ENCODE measurements around the gene ZCCHC7. TPM values are rescaled to one million over a fixed set of nuclear protein-coding genes. Genes with fewer than 3 reads are reported as not detected.

Gene ZCCHC7
- total RNA-seq, 4 donors from 2014 or later: 13.8 to 24.6 (median 18.5) TPM

DNA sequence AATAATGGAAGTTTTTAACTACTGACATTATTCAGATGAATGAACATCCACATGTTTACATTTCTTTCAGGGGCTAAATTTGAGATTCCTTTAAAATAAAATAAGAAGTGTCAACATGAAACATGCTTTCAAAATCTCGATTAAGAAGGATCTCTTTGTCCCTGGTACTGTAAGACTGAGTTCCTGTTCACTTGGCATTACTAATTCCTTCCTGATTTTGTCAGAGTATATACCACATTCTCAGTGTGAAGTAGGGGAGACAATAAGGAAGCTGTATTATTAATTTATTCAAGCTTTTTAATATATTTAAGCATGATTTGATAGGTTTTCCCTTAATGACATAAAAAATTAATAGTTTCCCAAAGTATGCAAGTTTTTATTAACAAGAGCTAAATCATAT lies 220.6 kb downstream of the ZCCHC7 start:
- TF ChIP-seq, protein P1, sequence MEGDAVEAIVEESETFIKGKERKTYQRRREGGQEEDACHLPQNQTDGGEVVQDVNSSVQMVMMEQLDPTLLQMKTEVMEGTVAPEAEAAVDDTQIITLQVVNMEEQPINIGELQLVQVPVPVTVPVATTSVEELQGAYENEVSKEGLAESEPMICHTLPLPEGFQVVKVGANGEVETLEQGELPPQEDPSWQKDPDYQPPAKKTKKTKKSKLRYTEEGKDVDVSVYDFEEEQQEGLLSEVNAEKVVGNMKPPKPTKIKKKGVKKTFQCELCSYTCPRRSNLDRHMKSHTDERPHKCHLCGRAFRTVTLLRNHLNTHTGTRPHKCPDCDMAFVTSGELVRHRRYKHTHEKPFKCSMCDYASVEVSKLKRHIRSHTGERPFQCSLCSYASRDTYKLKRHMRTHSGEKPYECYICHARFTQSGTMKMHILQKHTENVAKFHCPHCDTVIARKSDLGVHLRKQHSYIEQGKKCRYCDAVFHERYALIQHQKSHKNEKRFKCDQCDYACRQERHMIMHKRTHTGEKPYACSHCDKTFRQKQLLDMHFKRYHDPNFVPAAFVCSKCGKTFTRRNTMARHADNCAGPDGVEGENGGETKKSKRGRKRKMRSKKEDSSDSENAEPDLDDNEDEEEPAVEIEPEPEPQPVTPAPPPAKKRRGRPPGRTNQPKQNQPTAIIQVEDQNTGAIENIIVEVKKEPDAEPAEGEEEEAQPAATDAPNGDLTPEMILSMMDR (IDR thresholded peaks at IDR 0.05; ENCODE audit: low read depth): no peak

DNA sequence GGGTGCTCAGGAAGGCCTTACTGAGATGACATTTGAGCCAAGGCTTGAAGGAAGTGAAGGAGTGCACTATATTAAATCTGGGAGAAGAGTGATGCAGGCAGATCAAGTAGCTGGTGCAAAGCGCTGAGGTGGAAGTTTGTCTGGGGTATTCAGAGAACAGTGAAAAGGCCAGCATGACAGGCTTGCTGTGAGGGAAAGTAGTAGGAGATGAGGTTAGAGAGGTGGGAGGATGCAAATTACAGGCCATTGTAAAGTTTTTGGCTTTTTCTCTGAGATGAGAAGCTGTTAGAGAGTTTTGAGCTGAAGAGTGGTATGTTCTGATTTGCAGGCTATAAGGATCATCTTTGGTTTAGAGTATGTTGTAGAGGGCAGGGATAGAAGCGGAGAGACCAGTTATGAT lies 221.3 kb downstream of the ZCCHC7 start:
- TF ChIP-seq, protein P1 (IDR thresholded peaks at IDR 0.05; ENCODE audit: low read depth): no peak

DNA sequence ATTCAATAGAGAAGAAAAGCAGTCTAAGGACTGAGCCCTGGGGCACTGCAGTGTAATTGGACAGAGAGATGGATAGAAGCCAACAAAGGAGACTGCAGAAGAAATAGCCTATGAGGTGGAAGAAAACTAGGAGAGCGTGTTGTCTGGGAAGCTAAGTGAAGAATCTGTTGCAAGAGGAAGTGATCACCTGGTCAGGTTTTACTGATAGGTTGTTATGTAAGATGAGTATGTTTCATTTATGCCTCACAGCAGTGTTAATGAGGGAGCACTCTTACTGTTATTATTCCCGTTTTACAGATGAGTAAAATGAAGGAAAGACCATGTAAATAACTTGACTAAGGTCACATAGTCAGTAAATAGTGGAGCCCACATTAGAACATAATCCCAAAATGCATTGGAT lies 222.1 kb downstream of the ZCCHC7 start:
- TF ChIP-seq, protein P1 (IDR thresholded peaks at IDR 0.05; ENCODE audit: low read depth): no peak

DNA sequence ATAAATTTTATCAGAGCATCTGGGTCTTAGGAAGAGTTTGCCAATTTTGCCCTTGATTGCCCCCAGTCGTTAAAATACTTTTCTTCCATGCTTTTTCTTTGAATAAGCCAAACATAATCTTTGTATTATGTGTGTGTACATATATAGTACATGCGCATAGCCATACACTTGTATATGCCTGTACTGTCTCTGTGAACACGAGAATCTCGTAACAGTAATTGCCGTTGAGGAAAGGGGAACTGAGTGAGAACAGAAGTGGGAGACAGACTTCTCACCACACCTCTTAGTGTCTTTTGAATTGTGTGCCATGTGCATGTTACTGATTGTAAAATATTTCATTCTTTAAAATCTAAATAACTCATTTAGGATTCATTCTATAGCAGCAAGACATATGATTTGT lies 222.5 kb downstream of the ZCCHC7 start:
- TF ChIP-seq, protein P1 (IDR thresholded peaks at IDR 0.05; ENCODE audit: low read depth): no peak

DNA sequence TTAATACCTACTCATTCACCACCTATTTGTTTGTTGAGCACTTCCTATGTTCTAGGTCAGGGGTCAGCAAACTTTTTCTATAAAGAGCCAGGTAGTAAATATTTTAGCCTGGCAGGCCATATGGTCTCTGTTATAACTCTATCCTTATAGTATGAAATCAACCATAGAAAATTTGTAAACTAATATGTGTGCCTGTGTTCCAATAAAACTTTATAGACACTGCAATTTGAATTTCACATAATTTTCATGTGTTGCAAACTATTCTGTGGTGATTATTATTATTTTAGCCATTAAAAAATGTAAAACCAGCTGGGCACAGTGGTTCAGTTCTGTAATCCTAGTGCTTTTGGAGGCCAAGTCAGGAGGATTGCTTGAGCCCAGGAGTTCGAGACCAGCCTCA lies 223.3 kb downstream of the ZCCHC7 start:
- TF ChIP-seq, protein P1 (IDR thresholded peaks at IDR 0.05; ENCODE audit: low read depth): no peak

DNA sequence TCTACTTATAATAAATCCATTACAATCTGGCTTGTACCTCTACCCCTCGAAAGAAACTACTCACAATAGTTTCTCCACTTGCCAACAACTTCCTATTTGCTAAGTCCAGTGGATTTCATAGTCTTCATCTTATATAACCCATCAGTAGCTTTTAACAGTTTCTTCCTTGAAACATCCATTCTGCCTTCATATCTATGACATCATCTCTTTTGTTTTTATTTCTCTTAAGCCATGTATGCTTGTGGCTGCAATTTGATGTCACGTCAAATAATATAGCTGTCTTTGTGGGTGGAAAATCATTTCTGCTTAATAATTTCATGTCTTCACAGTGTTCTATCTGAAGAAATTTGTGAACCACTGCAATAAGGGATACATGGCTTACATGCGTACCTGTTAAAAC lies 224.7 kb downstream of the ZCCHC7 start:
- TF ChIP-seq, protein P1 (IDR thresholded peaks at IDR 0.05; ENCODE audit: low read depth): no peak

DNA sequence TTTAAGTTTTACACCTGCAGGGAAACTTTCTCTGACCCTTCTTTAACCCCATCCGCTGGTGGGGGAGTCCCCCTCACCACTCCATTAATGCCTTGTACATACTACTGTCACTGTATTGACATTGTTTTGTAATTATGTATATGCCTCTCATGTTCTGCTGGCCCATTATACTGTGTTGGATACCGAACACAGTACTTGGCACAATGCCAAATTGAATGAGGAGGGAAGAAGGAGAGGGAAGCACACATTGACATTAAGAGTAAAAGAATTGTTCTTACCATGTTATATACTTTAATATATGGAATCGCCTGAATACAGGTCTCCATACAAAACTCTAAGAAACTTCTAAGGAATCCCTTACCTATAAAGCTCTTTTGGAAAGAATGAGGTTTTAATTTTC lies 228.5 kb downstream of the ZCCHC7 start:
- TF ChIP-seq, protein P1 (IDR thresholded peaks at IDR 0.05; ENCODE audit: low read depth): no peak

All from subcutaneous adipose tissue (tissue), 4 donors.